ENCODE results near the gene IL6ST.
A peak's percentile ranks its signal among the peaks of the same experiment; 100 is the strongest.
"Not testable (repeated sequence)": the region's sequence is repeated elsewhere in the genome, so short reads cannot be mapped to it uniquely, and the experiment has no call there.

IL6ST gene

GRCh38 chr5:55941154-55941553, 53.6 kb downstream of the IL6ST start:
- DNase-seq: not testable (repeated sequence)

- not testable (repeated sequence) for DNase-seq
Observed at GRCh38 chr5:55937598-55937997, 57.2 kb downstream of the IL6ST start.

DNA sequence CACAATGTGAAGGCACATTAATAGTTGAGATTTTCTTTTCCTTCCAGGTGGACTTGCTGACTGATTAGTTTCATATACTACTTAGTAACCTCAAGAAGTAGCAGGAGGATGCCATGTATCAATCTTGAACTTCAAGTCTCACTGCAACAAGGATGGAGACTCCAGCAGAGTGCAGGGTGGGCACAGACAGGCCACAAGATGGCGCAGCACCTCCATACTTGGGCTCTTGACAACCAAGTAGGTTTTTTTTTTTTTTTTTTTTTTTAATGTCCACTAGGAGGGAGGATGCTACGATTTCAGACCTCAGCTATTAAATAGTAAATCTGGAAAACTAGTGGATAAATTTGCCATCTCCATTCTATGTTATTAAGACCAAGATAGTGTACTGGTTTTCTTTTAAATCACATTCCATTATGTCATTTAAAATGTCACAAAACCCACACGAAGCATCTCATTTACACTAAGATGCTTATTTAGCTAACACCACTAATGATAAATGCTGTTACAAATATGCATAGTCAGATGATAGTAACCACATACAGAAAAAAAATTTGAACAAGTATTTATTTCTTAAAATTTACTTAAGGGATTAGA, 58.6 kb downstream of the IL6ST start:
- DNase-seq: peak; percentile 6

GRCh38 chr5:55935371-55935770, 59.4 kb downstream of the IL6ST start:
- DNase-seq: no peak

GRCh38 chr5:55934720-55935119, 60.0 kb downstream of the IL6ST start:
- no peak for DNase-seq

GRCh38 chr5:55934115-55934613, 60.6 kb downstream of the IL6ST start:
- no peak for DNase-seq

DNA sequence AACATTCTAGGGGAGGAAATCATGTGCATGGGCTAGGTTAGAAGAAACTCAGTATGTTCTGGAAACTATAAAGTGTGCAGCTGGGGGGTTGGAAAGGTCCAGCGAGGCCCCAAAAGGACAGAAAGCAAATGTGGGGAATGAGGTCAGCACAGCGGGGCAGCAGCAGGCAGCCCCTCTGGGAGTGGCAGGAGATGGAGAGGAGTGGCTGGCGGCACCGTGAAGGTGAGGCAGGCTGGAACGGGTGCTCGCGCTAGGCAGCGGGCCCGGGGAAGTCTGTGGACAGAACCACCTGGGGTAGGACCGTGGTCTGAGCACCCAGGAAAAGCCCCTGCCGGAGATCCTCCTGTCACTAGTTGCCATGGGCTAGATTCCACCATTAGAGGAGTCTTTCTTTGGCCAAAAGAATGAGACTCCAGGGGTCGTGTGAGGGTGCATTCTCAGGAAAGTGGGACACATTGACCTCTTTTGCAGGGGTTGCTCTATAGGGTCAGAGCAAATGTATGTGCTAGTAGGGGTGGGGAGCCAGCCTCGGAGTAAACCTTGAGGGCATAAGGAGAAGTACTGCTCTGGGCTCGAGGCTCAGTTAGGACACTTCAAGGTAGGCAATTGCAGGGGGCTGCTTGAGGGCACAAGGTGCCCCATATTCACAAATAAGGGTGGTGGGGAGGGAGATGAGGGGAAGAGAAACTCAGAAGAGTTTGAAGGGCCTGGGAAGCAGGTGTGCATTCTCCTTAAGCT, 61.2 kb downstream of the IL6ST start:
- no peak for DNase-seq

- DNase-seq: no peak
Observed at GRCh38 chr5:55932700-55933099, 62.1 kb downstream of the IL6ST start.

GRCh38 chr5:55929020-55929799, 65.6 kb downstream of the IL6ST start:
- no peak for DNase-seq

GRCh38 chr5:55927861-55928655, 66.7 kb downstream of the IL6ST start:
- no peak for DNase-seq

- DNase-seq: no peak
Observed at GRCh38 chr5:55926476-55926875, 68.3 kb downstream of the IL6ST start.

- DNase-seq: no peak
Observed at GRCh38 chr5:55925712-55926111, 69.1 kb downstream of the IL6ST start.

DNA sequence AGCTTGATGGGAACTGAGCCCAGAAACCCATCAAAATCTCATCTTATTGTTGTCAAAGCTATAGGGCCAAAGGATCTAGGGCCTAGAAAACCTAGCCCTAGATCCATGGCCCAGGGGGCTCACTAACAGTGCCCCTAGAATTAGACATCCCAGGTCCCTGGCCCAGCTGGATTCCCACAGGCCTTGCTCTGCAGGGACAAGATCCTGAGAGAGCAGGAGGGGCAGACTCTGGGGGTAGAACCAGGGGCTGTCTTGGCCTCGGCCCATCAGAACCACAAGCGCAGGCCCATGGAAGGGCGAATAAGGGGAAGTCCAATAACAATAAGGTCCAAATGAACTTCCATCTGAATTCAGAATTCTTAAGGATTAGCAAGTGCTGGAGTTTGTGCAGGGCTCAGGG, 69.6 kb downstream of the IL6ST start:
- no peak for DNase-seq

GRCh38 chr5:55924744-55925143, 70.0 kb downstream of the IL6ST start:
- no peak for DNase-seq

DNA sequence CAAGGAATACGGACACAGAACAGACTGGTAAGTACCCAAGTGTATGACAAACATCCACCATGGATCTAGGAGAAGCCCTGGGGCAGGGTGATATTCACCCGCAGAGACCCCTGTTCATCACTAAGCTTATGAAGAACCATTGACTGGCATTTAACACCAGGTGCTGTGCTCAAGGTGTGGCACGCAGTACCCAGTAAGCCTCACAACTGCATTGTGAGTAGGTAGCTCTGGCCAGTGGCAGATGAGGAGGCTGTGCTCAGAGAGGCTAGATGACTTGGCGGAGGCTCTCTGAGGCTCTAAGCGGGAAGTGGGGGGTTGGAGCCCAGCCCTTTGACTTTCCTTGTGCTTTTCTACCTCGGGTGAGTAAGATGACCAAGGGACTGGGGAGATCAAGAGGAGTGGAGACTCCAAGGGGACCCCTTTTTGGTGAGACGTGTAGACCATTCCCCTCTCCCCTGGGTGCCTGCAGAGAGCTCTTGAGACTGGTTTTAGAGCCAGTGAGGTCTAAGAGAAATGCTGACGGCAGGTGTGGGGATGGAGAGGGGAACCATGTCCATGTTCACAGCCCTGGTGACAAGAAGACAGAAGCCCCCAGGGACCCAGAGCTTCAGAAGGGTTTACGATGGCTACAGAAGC, 70.8 kb downstream of the IL6ST start:
- DNase-seq: no peak

- peak; percentile 23 for DNase-seq
Observed at GRCh38 chr5:55923177-55923771, 71.5 kb downstream of the IL6ST start.

DNA sequence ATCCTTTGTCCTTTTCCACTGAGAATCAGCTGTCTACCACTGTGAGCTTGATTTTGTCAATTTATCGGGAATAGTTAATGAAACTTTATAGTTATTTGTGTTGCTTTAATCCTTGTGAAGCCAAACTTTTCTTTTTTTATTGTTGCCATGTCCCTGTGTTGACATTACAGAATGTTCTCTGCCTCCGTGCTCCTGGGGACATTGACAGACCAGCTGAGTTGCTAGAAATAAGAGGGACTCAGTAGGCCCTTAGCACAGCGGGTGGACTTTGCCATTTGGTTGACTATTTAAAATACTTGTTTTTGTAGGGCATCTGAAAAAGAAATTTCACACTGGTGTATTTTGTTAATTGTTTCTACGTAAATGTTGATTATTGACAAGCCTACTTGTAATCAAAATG, 73.1 kb downstream of the IL6ST start:
- no peak for DNase-seq

GRCh38 chr5:55920784-55921183, 74.0 kb downstream of the IL6ST start:
- no peak for DNase-seq

- no peak for DNase-seq
Observed at GRCh38 chr5:55919625-55920024, 75.1 kb downstream of the IL6ST start.

DNA sequence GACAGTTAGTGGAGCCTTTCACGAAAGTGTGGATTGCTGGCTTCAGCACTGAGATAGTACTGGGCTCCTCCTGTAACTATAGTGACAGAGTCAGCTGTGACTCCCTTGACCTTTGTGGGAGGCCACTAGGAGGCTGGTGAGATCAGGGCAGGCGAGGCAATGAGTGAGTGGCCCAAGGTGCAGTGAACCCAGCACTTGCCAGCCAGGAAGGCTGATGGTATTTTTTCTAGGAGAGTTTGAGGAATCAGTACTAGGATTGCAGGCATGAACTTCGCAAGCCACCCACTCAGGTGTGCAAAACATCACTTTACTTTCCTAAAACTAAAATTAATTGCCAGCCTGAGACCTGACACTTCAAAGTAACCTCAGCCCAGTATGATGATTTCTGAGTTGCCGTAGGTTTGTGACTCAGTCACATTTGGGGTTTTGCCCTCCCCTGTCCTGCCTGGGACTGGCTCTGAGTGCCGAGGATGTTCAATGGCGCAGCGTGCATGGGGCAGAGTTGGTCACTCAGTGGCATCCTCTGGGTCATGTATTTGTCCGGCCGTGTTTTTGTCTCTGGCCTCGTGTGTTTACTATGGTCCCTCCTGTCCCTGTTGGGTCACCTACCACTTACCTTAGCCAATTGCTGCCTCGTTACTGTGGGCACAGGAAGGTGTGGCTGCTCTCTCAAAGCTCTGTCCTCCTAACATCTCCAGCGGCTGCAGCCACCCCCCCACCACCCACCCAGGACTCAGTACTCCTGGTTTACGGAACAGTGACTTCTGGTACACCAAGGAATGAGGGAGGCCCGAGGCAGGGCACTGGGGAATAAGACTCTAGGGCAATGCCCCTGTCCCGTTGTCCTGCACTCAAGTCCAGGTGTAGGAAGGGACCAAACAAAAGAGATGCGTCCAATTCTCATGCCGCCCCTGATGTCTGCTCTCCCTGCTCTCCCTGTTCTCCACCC, 76.4 kb downstream of the IL6ST start:
- DNase-seq: no peak
